Right renal pelvis (tissue), 4 donors: ENCODE data around the gene REG3G. TPM values are rescaled to one million over a fixed set of nuclear protein-coding genes. Genes with fewer than 3 reads are reported as not detected.
"Not testable (repeated sequence)": the region's sequence is repeated elsewhere in the genome, so short reads cannot be mapped to it uniquely, and the experiment has no call there.

Experiments used
- DNase-seq, 4 donors: peaks; one replicate each; pipeline ENCODE4 v3.0.0-alpha.2; 2013; ENCODE audit warnings: low read depth in 4 of 4, low spot score in 3 of 4, missing footprints in 1 of 4
- polyA plus RNA-seq, 4 donors: library from polyadenylated mRNA; unstranded; fragments of 120-200 nt; gene quantifications; one replicate each; pipeline ENCODE4 v1.2.1, GENCODE V29; 2013; ENCODE audit not compliant: insufficient read length in 4 of 4

REG3G gene
- polyA plus RNA-seq, 4 donors: not detected

- DNase-seq: no peak
These were observed 11.9 kb upstream of the REG3G start for GRCh38 chr2:79013629-79014028.

- DNase-seq: no peak
These were observed 9.2 kb upstream of the REG3G start for GRCh38 chr2:79016342-79016741.

GRCh38 chr2:79026061-79026460 is 559 bp downstream of the REG3G start:
- no peak for DNase-seq

- DNase-seq: no peak
These were observed 14.4 kb downstream of the REG3G start for GRCh38 chr2:79039944-79040343.

- peak in 3 of 4 donors; percentile 2 to 4 (median 3) for DNase-seq
These were observed 15.5 kb downstream of the REG3G start for GRCh38 chr2:79041032-79041448.

GRCh38 chr2:79053486-79053885 is 28.0 kb downstream of the REG3G start:
- DNase-seq: not testable (repeated sequence)

GRCh38 chr2:79054769-79055168 is 29.3 kb downstream of the REG3G start:
- DNase-seq: not testable (repeated sequence)

GRCh38 chr2:79065201-79065600 is 39.7 kb downstream of the REG3G start:
- DNase-seq: no peak

- no peak for DNase-seq
These were observed 45.6 kb downstream of the REG3G start for GRCh38 chr2:79071078-79071477.

Other genes starting within 250 kb of the REG3G start
- gene REG1B, start 62.3 kb downstream of the REG3G start, polyA plus RNA-seq: not detected
- not detected for gene REG1A, start 94.8 kb downstream of the REG3G start, polyA plus RNA-seq
- gene REG3A, start 134.1 kb downstream of the REG3G start, polyA plus RNA-seq: not detected